AG08395 (cell line): ENCODE results near the gene GCA.

ENCODE experiments used
- DNase-seq: peaks from one replicate; pipeline ENCODE4 v3.0.0; 2012; ENCODE audit warnings: mixed read lengths, low spot score

Gene GCA

DNA sequence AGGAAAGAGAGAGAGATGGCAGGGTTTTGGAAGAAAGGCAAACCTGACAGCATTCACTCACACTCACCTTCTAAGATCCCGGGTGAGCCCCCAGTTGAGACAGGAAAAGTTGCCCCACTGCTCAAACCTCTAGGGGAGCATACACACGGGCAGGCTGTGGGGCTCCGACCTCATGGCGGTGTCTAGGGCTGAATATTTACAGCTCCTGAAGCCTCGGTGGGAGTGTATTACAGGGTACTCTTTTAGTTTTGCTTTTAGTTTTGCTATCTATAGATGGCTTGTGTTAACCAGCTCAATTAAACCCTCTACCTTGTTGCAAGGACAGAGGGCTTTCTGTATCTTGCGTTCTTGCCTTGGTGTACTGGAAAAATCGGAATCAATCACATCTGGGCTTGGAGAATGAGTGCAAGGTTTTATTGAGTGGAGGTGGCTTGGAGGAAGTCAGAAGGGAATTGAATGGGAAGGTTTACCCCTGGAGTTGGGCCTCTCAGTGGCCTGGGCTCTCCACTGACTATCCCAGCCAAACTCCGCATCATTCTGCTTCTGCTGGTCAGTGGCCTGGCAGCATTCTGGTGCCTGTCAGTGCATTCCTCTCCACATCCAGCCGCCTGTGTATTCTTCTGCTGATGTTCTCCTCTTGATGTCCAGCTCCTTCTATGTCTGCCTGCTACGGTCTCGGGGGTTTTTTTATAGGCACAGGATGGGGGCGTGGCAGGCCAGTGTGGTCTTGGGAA is 15.3 kb upstream of the GCA start:
- no peak for DNase-seq

DNA sequence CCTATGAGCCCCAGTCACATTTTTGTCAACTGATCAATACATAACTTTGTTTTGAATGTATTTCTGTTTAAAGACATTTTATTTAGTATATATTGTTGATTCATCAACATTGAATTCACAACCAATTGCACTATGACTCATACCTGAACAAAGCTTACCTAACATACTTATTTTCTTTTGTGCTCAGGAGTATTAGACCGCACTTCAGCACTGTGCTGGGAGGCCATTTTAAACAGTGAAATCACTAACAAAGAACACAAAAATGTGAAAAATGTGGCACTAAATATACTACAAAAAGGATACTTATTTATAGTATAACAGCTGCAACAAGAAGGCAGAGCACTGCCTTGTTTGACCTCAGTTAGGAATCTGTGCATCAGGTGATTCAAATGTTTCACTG is 13.1 kb upstream of the GCA start:
- DNase-seq = no peak

DNA sequence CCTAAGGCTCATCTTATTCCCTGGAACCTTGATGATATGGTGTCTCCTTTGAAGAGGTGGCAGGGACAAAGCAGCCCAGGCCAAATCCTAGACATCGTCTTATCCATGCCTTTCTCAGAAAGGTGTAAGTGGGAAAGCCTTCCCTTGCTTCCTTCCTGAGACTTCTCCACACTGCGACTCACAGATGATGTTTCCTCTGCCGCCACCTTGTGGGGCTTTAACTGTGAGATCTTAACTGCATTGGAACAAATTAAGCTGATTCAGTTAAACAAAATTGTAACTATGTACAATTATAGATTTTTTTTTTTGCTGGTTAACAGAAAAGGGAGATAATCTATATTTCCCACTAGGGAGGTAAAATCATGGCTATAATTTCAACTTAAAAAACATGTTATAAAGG is 10.0 kb upstream of the GCA start:
- DNase-seq = peak; percentile 9

DNA sequence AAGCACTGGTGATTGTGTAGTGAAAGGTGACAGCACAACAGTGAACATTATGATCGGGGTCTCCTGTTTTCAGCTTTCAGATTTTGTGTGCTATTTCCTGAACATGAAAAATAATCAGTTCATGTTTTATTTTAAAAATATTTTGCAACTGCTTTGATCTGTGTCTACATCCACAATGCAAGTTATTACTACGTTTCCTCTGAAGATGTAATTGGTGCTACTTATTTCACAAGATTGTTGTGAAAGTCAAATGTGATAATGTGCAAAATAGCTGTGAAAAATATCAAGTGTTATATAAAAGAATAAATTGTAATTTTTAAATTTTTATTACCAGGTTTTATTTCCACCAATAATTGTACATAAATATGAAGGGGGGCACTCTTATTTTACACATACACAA is 6.1 kb upstream of the GCA start:
- DNase-seq = no peak

DNA sequence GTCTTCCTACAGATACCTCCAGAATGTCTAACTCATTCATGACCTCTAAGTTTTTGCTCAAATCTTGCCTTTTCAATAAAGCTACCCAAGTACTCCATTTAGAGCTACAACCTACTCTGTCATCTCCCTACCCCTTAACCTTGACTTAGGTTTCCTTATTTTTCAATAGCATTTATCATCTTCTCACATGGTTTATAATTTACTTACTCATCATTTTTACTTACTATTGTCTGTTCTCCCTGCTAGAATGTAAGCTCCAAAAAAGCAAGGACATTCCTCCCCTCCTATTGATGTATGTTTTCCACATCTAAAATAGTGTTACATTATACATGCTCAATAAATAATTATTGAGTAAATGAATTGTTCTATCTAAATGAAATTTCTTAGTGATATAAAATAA is 3.1 kb upstream of the GCA start:
- no peak for DNase-seq

DNA sequence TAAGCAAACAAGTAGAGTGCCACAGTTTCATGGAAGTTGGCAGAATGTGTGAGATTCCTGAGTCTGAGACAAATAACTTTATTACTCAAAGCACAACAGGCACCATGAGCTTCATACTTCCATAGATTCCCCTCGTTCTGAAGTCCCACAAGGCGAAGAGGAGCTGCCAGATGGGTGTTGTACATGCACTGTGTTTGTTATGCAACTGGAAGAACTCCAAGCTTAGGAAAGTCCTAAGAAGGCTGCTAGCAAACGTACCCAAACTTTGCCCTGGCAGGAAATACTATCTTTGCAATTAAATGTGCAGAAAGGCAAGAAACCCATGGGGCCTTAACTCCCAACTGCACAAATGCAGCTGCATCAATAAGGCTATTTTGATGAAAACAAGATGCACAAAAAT is 1.6 kb upstream of the GCA start:
- DNase-seq = no peak

DNA sequence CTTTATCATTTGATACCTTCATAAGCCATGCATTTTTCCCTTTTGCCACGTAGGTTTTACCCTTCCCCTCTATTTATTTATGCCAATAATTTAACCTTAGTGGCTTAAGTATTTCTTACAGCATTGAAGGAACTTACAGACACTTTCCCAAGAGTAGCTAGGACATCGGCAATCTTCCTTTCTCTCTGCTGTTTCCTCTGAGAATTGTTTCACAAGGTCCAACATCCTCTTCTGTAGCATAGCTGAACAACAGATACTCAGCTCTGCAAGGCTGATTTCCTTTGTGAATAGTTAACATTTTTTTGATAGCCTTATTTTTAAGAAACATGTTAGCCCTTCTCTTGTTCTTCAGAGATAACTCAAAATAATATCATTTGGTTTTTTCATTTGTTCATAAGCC is 1.1 kb upstream of the GCA start:
- DNase-seq = no peak

DNA sequence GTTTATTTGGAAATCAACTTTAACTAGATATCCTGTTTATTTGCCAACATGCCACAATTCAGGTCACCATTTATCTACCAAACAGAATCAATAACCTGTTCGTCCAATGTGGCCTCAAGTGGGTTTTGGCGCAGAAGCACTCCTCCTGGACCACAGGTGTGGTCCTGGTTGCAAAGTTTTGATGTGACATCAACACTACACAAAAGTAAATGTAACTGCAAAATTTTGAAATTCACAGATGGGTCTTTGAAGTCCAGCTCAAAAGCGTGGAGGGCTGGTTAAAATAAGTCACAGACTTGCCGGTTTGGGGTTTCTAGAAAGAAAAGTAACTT is 474 bp upstream of the GCA start:
- DNase-seq = no peak

DNA sequence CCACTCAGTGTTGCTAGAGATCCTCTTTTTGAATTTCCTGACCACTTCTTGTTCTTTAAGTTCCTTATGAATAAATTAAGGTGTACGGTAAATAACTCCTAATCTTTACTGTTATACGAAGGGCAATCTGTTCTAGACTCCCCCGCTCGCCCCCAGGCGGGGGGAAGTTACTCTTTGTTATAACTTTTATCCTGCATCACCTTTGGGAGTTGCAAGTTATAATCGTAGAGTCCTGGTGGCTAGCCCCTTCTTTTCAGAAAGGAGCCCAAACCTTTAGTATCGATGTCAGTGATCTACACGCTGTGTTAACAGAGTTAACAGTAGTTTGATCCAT is 652 bp downstream of the GCA start:
- DNase-seq = no peak

DNA sequence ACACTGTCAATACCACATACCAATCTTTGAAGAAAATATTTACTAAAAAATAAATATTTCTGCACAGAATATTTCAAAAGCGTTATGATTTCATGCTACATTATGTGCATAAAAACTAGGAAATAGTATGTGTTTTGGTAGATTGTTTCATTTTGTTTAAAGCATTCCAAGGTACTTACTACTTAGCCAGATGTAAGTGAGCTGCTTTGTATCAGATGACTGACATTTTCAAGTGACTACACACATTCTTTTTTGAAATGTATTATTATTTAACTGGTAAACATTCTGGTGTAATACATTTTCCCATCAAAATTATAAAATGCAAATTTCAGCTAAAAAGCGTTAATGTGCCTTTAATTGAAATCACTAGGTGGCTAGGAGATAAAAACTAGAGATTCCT is 21.5 kb downstream of the GCA start:
- no peak for DNase-seq

DNA sequence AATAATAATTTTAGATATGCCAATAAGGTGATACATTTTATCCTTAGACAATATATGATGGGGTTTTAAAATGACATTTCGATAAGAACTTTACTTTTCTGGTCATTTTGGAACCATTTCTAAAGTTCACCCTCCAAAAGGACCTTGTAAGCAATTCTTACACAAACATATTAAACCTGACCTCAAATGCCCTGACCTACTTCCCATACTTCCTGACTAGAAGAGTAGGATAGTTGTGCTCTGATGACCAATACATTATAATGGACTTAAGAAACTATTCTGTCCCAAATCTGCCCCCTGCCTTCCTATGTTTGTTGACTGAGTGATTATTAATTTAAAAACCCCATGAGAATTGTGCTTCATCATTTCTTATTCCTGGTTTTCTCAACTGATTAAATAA is 24.6 kb downstream of the GCA start:
- no peak for DNase-seq

DNA sequence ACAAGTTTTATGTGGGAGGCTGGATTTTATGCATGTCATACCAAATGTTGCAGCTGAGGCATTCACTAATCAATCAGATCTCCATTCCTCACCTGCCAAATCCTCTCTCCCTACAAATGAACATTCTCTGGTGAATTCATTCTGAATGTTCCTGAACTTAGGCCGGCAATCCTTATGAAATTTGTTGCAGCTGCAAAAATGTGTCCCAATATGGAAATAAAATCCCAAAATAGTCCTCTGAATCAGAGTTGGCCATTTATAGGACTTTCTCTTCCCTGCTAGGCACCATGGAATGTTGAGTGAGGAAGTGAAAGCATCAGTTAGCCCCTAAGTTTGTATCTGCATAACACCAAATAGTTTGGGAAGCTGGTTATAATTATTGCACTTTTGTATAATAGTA is 25.6 kb downstream of the GCA start:
- no peak for DNase-seq

DNA sequence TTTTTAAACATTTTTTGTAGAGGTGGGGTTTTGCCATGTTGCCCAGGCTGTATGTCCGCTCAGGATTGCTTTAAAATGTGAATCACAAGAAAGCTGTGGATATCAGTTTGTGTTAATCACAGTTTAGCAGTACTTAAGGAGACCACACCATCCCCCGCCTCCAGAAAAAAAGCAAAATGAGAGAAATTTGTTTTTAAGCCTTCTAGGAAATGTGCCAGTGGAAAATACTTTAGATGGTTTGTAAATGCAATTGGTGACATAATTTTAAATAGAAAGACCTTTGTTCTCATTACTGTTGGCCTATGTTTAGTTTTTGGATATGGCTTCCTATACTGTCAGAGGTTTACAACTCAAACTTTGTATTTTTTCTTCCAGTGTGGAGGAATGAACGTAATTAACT is 27.0 kb downstream of the GCA start:
- DNase-seq = no peak

DNA sequence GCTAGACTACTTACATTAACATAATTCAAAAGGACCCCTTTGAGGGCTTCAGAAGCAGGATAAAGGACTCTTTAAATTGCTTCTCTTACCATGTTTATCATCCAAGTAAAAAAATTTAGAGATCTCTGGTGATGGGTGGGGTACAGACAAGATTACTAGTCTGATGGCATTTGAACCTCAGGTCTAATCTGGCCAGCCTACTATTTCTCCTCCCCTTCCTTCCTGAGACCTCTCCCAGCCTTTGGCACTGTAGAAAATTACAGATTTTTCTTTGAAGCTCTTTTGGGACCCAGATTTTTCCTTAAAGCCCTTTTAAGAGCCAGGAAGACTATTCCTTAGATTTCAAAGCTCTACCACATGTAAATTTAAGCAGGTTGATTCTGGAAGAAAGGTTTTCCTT is 28.9 kb downstream of the GCA start:
- DNase-seq = no peak

DNA sequence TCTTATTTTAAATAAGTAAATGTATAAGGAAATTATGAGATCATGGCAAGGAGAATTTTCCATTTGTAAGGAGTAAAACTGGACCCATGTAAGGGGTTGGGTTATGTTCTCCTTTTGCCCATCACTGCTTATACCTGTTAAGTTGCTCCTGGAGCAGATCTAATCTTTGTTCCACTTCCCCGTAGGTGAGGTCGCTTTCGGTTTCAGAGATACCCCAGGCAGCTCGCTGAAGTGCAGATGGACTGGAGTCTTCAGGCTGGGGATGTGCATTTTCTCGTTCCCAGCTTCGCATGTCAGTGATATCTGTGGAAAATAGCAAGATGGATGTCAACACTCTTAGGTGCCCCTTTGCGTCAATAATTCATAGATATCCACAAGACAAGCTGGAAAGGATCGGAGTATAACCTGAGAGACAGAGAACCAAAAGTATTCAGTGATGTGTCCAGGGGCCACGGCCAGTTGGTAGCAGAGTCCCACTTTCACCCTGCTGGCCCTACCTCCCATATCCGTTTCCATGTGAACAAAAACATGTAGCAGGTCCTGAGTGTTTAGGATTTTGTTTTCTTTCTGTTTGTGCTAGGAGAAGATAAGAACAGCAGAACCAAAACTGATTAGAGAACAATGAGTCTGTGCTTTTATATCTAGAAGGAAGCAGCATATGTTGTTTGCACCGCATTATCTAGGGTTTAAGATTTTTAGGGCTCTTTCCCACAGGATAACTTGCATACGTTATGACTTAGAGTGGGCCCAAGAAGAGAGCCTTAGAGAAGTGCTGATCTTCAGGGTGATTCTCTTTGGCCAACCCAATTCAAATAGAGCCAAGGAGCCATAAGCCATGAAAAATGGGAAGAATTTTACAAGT is 36.0 kb downstream of the GCA start:
- DNase-seq = no peak

DNA sequence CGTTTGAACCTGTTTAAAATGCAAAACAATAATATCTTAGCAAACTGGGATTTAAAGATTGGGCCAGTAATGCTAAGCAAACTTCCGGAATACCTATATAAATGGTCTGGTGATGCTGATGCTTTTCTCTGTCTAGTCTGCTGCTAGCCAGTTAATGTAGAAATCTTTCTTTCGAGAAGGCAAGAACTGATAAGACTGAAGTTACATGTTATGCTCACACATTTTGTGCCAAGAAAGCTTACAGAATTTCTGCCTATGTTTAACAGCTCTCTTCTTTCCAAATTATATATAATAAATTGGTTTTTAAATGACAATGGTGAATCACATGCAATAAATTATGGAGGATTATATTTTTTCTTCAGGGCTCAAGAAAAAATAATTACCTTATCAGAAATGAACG is 37.9 kb downstream of the GCA start:
- no peak for DNase-seq

DNA sequence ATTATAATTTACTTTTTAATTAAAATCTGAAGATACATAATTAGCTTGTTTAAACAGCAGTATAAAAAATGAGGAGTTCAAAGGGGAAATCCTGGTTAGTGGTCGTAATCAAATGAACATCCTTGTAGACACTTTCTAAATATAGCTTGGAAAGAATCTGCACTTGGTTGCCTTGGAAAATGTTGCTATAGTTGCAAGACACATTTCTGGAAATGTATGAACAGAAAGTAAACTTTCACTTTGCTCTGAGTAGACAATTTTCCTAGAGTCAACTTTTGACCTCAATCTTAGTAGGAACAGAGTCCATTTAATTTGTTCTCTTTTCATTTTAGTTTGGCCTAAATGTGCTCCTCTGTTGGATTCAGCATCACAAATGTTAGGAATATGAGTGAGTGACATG is 38.3 kb downstream of the GCA start:
- DNase-seq = no peak

DNA sequence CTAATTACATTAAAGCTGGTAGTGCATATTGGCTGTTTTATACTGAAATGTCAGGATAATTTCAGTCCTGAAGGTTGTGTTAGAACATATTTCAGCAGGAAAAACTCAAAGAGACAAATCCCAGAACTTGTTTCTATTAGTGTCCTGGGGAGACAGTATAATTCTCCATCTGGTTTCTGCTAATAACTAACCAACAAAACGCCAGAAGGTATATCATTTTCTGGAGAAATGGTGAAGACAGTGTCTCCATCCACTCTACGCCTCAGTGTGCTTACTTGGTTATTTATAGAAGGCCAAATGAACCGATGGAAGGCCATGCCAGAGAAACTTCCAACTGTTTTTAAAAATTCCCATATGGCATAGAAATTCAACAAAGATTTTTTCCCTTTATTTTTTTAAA is 41.6 kb downstream of the GCA start:
- DNase-seq = no peak

DNA sequence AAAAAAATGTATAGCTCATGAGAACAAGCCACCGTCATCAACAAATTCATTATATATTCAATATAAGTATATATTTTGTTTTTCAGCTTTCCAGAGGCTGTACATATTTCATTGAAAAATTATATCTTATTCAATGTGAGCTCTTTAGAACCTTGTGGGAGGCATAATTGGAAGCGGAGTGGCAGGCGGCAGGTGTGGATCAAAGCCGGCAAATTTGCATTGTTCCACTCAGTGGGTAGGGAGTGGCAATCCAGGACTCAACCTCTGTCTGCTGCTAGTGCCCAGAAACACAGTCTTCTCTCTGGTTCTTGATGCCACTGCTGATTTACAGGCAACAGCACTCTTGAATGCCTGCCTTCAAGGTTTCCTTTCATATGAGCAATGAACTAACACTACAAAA is 46.9 kb downstream of the GCA start:
- DNase-seq = no peak

DNA sequence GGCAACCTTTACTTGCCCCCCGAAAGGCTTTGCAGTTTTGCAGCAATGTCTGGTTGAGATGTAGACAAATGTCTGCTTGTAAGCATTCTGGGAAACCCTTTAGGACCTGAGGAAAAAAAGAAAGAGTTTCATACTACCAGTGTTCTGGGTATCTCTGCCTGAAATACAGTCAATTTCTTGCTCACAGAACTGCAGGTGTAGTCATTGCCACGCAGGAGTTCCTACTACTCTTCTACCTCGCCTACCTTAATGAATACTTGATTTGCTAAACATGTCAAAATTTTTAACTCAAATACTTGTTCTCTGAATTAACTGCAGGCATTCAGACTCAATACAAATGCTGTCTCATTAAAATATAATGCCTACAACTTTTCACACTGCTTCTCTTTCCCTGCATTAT is 56.4 kb downstream of the GCA start:
- no peak for DNase-seq

DNA sequence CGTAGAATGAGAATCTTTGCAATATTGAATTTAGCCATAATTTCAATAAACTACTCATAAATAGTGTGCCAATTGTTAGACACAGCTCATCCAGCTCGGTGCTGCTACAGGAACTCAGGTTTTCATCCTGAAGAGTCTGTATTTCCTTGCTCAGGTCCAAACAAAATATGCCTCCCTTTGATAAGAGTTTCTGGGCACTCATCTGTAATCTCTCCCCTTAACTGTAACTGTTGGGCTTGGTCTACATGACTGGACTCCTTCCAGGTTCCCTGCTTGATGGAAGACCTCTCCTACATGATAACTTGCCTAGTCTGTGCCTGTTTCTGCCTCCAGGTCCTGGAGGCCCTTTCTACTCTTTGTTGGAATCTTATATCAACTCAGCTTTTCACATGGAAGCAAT is 57.9 kb downstream of the GCA start:
- DNase-seq = no peak

DNA sequence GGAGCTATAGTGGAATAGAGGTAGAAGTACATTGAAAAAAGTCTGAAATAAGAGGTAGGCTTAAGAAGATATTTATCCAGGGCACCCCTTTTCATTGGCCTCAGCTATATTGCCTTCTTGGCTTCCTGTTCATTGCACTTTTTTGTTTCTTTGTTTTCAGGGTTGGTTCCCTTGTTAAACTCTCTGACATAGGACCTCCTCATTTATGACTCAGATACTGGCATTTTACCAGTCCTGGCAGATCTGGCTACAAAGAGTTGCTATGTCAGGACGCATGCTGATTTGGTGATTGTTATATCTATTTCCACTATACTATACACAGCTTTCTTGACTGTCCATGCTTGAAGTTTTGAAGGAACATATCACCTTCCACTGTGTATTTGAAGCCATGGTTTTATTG is 60.0 kb downstream of the GCA start:
- peak; percentile 13 for DNase-seq
